Fibroblast of lung (primary cell): ENCODE measurements around the gene FAM174C. TPM values are rescaled to one million over a fixed set of nuclear protein-coding genes. Genes with fewer than 3 reads are reported as not detected.

ENCODE experiments used
- DNase-seq, 2 donors: peaks; one replicate each; pipeline versions ENCODE4 v3.0.0 to v3.0.0-alpha.2; 2010; ENCODE audit warnings: low read depth in 2 of 2
- H2AFZ ChIP-seq: 2 replicates; pipeline ENCODE4 v1.5.1; 2012; ENCODE audit warnings: low read length, control low read depth, inconsistent platforms
- H3K27ac ChIP-seq: 2 replicates; pipeline ENCODE4 v1.5.1; 2011; ENCODE audit warnings: low read length, control low read depth; ENCODE audit not compliant: insufficient read depth
- H3K27me3 ChIP-seq: 2 replicates; pipeline ENCODE4 v1.5.1; 2011; ENCODE audit warnings: mild to moderate bottlenecking, low read length; ENCODE audit not compliant: control insufficient read depth, insufficient read depth
- H3K36me3 ChIP-seq: 2 replicates; pipeline ENCODE4 v1.5.1; 2011; ENCODE audit warnings: low read length; ENCODE audit not compliant: control insufficient read depth, insufficient read depth
- H3K4me1 ChIP-seq: 2 replicates; pipeline ENCODE4 v1.5.1; 2011; ENCODE audit warnings: low read length; ENCODE audit not compliant: control insufficient read depth, insufficient read depth; ENCODE audit errors: extremely low read depth
- H3K4me2 ChIP-seq: 2 replicates; pipeline ENCODE4 v1.5.1; 2011; ENCODE audit warnings: low read length, control low read depth; ENCODE audit not compliant: insufficient read depth; ENCODE audit errors: extremely low read depth
- H3K4me3 ChIP-seq, 4 experiments: fragments of 200-600 bp in 1 of 4; sonication (generic) in 1 of 4; replicated peaks in 1 of 4; 2 replicates each; pipeline ENCODE4 v1.5.1; 2011 to 2016; ENCODE audit warnings: low read length in 4 of 4, low read depth in 3 of 4, mild to moderate bottlenecking in 3 of 4, control low read depth in 2 of 4, inconsistent platforms in 1 of 4, mixed read lengths in 1 of 4; ENCODE audit not compliant: insufficient read depth in 1 of 4; ENCODE audit errors: control extremely low read depth in 1 of 4
- H3K79me2 ChIP-seq: 2 replicates; pipeline ENCODE4 v1.5.1; 2012; ENCODE audit warnings: mild to moderate bottlenecking, low read length, inconsistent platforms; ENCODE audit not compliant: control insufficient read depth, insufficient read depth
- H3K9ac ChIP-seq: 2 replicates; pipeline ENCODE4 v1.5.1; 2011; ENCODE audit warnings: mild to moderate bottlenecking, low read length, control low read depth; ENCODE audit not compliant: insufficient read depth
- H3K9me3 ChIP-seq: 2 replicates; pipeline ENCODE4 v1.5.1; 2012; ENCODE audit warnings: low read depth, low read length; ENCODE audit not compliant: control insufficient read depth, insufficient read depth
- H4K20me1 ChIP-seq: 2 replicates; pipeline ENCODE4 v1.5.1; 2011; ENCODE audit warnings: low read length; ENCODE audit not compliant: control insufficient read depth, insufficient read depth; ENCODE audit errors: extremely low read depth
- CTCF ChIP-seq, 2 donors: IDR thresholded peaks in 1 of 2; conservative IDR thresholded peaks in 1 of 2; 1 replicate in 1 of 2; 2 replicates in 1 of 2; pipeline ENCODE4 v1.5.1; 2011 to 2012; ENCODE audit warnings: low read length in 2 of 2, control low read depth in 1 of 2, inconsistent platforms in 1 of 2, low read depth in 1 of 2, mild to moderate bottlenecking in 1 of 2
- EZH2 ChIP-seq: IDR thresholded peaks from 2 replicates; pipeline ENCODE4 v1.5.1; 2012; ENCODE audit warnings: low read length, control low read depth, mild to moderate bottlenecking; ENCODE audit errors: missing control alignments
- polyA plus RNA-seq, 2 donors: library from polyadenylated mRNA; depleted of rRNA in 1 of 2; stranded (reverse) in 1 of 2; unstranded in 1 of 2; fragments of >200 nt; gene quantifications; 2 replicates each; pipeline ENCODE4 v1.2.1, GENCODE V29; 2011 to 2012; ENCODE audit warnings: missing spikeins in 1 of 2
- total RNA-seq: library from RNA; depleted of rRNA; stranded (reverse); fragments of >200 nt; gene quantifications from 2 replicates; pipeline ENCODE4 v1.2.1, GENCODE V29; 2014

FAM174C gene
- total and polyA plus RNA-seq, 2 donors (not counting 1 experiment from before 2014, with no cell fraction given): 16.1 to 22.5 TPM

DNA sequence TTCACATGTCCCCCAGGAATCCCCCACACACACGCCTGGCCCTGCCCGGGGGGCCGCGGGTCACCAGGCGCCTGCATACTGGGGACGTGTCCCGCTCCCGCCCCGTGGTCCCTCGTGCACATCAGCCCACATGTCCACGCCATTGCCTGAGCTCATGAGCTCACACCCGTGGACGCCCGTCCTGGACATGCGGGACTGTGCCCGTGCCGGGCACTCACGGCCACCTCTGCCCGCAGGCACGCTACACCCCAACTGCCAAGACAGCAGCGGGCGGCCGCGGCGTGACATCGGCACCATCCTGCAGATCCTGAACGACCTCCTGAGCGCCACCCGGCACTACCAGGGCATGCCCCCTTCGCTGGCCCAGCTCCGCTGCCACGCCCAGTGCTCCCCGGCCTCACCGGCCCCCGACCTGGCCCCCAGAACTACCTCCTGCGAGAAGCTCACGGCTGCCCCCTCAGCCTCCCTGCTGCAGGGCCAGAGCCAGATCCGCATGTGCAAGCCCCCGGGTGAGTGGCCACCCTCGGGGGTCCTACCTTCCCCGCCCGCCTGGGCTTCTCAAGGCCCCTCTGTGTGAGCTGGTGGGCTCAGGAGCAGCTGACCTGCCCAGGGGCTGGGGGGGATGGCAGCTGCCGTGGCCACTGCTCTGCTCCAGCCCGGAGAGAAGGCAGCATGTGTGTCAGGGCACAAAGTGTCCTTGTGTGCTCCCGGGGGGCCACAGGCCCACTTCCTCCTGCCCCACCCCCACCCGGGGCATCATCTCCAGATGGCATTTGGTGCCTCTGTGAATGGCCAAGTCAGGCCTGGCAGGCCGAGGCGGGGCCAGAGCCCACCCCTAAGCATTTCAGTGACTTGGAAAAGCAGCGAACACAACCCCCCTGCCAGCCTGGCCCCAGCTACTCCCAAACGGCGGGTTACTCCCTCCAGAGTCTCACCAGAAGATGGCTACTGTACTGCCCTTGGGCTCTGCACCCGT is 19.9 kb upstream of the FAM174C start:
- H3K4me2 ChIP-seq: no peak overlapping the region
- H3K79me2 ChIP-seq: peaks cover 66% of the 10 kb centered on the region
- peak overlapping the region; percentile 97 for H3K27ac ChIP-seq
- H3K4me3 ChIP-seq: no peak overlapping the region
- H3K9me3 ChIP-seq: no peaks in the 10 kb centered on the region
- no peak for TF ChIP-seq CTCF (conservative IDR thresholded peaks at IDR 0.05 in 1 of 2, IDR thresholded peaks at IDR 0.05 in 1 of 2; ENCODE audit: low read depth in 1 of 2, low read length in 2 of 2)
- no peak for TF ChIP-seq EZH2
- no peaks in the 10 kb centered on the region for H3K27me3 ChIP-seq
- peaks cover 51% of the 10 kb centered on the region for H3K36me3 ChIP-seq
- H3K9ac ChIP-seq: no peak overlapping the region
- peaks cover 44% of the 10 kb centered on the region for H3K4me1 ChIP-seq
- no peaks in the 10 kb centered on the region for H4K20me1 ChIP-seq
- DNase-seq: no peak
- no peak overlapping the region for H2AFZ ChIP-seq

DNA sequence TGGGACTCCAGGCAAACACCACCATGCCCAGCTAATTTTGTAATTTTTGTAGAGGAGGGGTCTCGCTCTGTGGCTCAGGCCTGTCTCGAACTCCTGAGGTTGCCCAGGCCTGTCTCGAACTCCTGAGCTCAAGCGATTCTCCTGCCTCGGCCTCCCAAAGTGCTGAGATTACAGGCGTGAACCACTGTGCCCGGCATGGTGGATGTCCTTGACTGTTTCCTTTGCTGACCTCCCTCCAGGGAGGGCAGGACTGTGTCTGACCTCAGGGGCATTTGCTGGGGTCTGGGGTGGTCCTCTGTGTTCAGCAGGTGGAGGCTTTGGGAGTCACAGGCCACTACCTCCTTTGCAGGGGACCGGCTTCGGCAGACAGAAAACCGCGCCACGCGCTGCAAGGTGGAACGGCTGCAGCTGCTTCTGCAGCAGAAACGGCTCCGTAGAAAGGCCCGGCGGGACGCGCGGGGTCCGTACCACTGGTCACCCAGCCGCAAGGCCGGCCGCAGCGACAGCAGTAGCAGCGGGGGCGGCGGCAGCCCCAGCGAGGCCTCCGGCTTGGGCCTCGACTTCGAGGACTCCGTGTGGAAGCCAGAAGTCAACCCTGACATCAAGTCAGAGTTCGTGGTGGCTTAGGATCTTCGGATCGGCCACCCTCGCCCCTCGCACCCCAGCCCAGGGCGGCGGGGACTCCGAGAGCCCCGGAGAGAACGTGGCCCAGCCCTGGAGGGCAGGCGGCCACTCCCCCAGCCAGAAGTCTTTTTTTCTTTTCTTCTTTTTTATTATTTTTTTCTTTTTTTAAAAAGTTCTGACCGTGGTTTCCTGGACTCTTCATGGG is 18.5 kb upstream of the FAM174C start:
- no peaks in the 10 kb centered on the region for H3K9me3 ChIP-seq
- peaks cover 52% of the 10 kb centered on the region for H3K79me2 ChIP-seq
- H3K4me1 ChIP-seq: peaks cover 52% of the 10 kb centered on the region
- DNase-seq: no peak
- no peak overlapping the region for H3K4me3 ChIP-seq
- H3K27ac ChIP-seq: peak overlapping the region; percentile 35
- no peaks in the 10 kb centered on the region for H3K27me3 ChIP-seq
- H2AFZ ChIP-seq: no peak overlapping the region
- TF ChIP-seq CTCF (conservative IDR thresholded peaks at IDR 0.05 in 1 of 2, IDR thresholded peaks at IDR 0.05 in 1 of 2; ENCODE audit: low read depth in 1 of 2, low read length in 2 of 2) (no peak), EZH2 (no peak)
- H4K20me1 ChIP-seq: no peaks in the 10 kb centered on the region
- no peak overlapping the region for H3K9ac ChIP-seq
- no peak overlapping the region for H3K4me2 ChIP-seq
- H3K36me3 ChIP-seq: peaks cover 42% of the 10 kb centered on the region
